HG03342 (cell line): ENCODE results near the gene KCND2.

ENCODE experiments used
- ATAC-seq: cut with Tn5 transposase; IDR thresholded peaks from one replicate; pipeline ENCODE4 v1.9.1; 2021; ENCODE audit warnings: mild to moderate bottlenecking, moderate library complexity; ENCODE audit not compliant: unreplicated experiment

The KCND2 gene

GRCh38 chr7:120480472-120480871 is 207.5 kb downstream of the KCND2 start:
- ATAC-seq: no peak

GRCh38 chr7:120480930-120481329 is 208.0 kb downstream of the KCND2 start:
- no peak for ATAC-seq

DNA sequence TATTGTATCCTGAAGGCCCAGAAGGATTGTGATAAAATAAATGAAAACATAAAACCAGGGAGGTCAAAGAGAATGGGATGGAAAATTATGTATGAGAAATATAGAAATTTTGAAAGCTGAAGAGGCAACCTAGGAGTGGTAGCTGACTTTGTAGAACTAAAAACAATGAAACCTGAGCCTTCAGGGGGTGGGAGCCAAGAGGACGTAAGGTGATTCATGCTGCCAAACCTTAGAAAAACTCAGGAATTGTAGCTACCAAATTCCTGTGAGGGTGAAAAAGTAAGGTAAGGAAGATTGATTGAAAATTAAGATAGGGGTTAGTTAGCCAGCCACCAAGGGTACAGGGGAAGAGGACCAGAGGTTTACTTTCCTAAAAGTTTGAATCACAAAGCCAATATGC is 213.2 kb downstream of the KCND2 start:
- no peak for ATAC-seq

DNA sequence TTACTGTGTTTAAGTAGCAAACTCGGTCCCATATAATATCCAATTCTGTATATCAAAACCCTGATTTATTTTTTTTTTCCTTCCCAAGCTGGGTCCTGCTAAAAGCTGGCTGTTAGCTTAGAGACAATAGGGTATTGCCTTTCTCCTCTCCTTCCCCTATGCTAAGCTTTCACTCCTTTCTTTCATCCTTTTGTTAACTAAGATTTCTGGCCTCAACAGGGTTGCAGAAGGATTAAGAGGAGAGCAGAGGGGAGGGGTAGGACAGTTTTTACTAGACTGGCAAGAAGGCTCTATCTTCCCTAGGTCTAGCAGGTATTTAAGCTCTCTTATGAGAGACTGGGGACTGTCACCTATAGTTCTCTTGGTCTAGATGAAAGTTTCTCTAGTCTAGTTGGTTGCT is 229.2 kb downstream of the KCND2 start:
- no peak for ATAC-seq

- no peak for ATAC-seq
These were observed 229.8 kb downstream of the KCND2 start for GRCh38 chr7:120502825-120503224.

DNA sequence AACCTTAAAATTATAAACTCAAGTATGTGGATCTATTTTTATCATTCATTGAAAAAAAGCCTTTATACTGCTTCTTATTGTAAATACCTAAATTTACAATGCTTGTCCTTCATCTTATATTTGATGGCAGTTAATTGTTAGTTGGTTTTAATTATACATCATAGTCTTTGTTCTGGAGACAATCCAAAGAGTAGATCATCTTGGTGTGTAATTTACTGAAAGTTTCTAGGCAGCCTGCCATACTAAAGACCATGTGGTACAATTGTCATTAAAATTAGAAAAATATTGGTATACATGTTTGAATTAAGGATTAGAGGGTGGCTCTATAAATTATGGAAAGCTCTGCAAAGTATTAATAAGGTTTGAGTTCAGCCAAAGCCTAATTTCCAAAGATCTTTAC is 231.4 kb downstream of the KCND2 start:
- ATAC-seq: no peak

DNA sequence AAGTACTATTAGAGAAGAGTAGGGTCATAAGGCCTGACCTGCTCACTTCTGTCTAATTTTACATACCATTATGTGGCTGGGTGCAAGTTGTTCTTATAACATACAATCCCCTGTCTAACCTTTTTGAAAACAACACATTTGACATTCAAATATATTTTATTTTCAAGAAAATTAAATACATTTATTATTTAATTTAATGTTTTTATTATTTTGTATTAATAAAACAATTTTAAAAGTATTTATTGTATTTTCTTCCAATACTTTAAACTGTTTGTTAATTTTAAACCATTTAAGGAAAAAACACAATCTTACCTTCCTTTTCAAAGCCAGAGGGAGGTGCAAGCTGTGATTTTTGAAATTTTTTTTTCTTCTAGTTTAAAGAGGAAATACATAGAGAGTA is 232.8 kb downstream of the KCND2 start:
- no peak for ATAC-seq

GRCh38 chr7:120512701-120513100 is 239.7 kb downstream of the KCND2 start:
- no peak for ATAC-seq

DNA sequence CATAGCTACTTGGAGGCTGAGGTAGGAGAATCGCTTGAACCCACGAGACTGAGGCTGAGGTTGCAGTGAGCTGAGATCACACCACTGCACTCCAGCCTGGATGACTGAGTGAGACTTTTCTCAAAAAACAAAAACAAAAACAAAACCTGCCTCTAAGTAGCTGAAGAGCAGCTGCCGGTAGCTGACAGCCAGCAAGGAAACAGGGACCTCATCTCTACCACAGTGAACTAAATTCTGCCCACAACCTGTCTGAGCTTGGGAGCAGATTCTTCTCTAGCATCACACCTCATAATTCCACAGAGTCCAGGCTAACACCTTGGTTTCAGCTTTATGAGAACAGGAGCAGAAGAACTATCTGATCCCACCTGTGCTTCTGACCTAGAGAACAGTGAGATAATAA is 246.2 kb downstream of the KCND2 start:
- ATAC-seq: no peak

- no peak for ATAC-seq
These were observed 249.1 kb downstream of the KCND2 start for GRCh38 chr7:120521761-120522737.

DNA sequence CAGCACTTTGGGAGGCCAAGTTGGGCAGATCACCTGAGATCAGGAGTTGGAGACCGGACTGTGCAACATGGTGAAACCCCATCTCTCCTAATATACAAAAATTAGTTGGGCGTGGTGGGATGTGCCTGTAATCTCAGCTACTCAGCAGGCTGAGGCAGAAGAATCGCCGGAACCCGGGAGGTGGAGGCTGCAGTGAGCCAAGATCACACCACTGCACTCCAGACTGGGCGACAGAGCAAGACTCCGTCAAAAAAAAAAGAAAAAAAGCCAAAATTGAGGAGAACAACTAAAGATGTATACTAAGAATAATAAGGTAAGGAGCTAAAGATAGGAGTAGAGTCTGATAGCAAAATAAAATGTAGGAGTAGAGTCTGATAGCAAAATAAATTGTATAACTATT is 251.0 kb downstream of the KCND2 start:
- no peak for ATAC-seq

- ATAC-seq: no peak
These were observed 254.0 kb downstream of the KCND2 start for GRCh38 chr7:120526902-120527509.

- no peak for ATAC-seq
These were observed 256.8 kb downstream of the KCND2 start for GRCh38 chr7:120529736-120530135.

GRCh38 chr7:120538335-120538734 is 265.4 kb downstream of the KCND2 start:
- ATAC-seq: no peak

GRCh38 chr7:120539321-120539720 is 266.3 kb downstream of the KCND2 start:
- ATAC-seq: no peak

- ATAC-seq: no peak
These were observed 274.6 kb downstream of the KCND2 start for GRCh38 chr7:120547605-120548004.

- ATAC-seq: peak; percentile 45
These were observed 277.6 kb downstream of the KCND2 start for GRCh38 chr7:120550494-120551048.

GRCh38 chr7:120553491-120553890 is 280.5 kb downstream of the KCND2 start:
- ATAC-seq: peak; percentile 27

- ATAC-seq: peak; percentile 81
These were observed 282.1 kb downstream of the KCND2 start for GRCh38 chr7:120554960-120555571.

- no peak for ATAC-seq
These were observed 291.2 kb downstream of the KCND2 start for GRCh38 chr7:120564145-120564544.

DNA sequence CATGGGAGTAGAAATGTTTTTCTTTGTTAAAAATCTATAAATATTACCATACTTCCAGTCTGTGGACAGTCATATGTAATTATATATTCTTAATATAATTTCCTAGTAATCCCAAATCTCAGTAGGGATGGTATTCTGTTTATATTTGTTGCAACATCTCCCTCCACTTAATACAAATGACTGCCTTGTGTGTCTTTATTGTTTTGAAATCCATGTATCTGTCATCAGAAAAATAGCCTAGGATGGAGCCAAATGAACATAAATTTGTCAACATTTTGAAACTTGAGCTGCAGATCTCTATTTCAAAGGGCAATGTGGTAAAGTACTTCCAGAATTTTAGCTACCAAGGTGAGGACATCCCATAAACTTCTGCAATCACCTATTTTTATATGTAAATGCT is 294.2 kb downstream of the KCND2 start:
- no peak for ATAC-seq
